ENCODE results near the gene AHRR. TPM values are rescaled to one million over a fixed set of nuclear protein-coding genes. Genes with fewer than 3 reads are reported as not detected.
"Not testable (repeated sequence)": the region's sequence is repeated elsewhere in the genome, so short reads cannot be mapped to it uniquely, and the experiment has no call there.

AHRR gene
- total RNA-seq, 1 experiment from 2014 or later = 2.2 TPM

DNA sequence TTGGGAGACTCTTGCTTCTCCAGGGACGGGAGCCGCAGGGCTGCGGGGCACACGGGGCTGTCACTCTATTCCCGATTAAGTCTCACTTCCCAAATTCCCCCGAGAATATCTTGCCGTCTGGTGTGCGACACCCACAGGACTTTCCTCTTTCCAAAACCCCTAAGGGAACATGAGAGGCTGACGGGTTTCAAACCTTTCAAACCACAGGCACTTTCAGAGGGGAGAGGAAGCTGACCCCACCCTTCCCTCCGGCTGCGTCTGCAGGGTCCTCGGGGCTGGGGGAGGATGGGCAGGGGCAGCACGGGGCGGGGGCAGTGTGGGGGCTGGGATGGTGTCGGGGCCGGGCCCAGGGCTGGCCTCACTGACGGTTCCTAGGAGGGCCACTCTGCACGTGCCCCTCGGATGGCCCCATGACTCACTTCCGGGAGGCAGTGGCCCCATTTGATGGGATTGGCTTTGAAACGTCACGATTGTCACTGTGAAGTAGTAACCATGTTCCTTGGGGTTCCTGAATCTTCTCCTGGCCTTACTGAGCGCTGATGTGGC, 164.5 kb downstream of the AHRR start:
- no peak overlapping the region for H2BK5ac ChIP-seq (ENCODE audit: insufficient read length, low read length)
- H3K27me3 ChIP-seq (ENCODE audit: insufficient read depth, low read length) = no peaks in the 10 kb centered on the region; the same call in 1 of the 2 replicates
- H3K23ac ChIP-seq (ENCODE audit: insufficient read length, low read depth, low read length) = no peak overlapping the region
- Mint-ChIP-seq H3K4me1 (no peaks in the 10 kb centered on the region; a peak in 1 of 4 replicates), H3K27ac (no peak overlapping the region), H3K27me3 (ENCODE audit: low read depth) (peaks cover 19% of the 10 kb centered on the region), H3K36me3 (ENCODE audit: insufficient read depth in 1 of 3, low read depth in 3 of 3) (no peaks in the 10 kb centered on the region), H3K4me3 (no peak overlapping the region), H3K9me3 (no peaks in the 10 kb centered on the region)
- no peak overlapping the region for H2BK12ac ChIP-seq (ENCODE audit: insufficient read length, low read depth, low read length)
- no CpG with 5 or more reads among the region's 23 CpGs for WGBS (ENCODE audit: extremely low coverage, insufficient read length, low lambda C conversion rate)
- no peak overlapping the region for H3K14ac ChIP-seq (ENCODE audit: insufficient read depth, low read length)
- H3K79me2 ChIP-seq (ENCODE audit: insufficient read depth, low read length) = no peaks in the 10 kb centered on the region
- no peak overlapping the region for H3T11ph ChIP-seq (ENCODE audit: low read length)
- H2AFZ ChIP-seq (ENCODE audit: low read length) = no peak overlapping the region
- TF ChIP-seq, protein P1, sequence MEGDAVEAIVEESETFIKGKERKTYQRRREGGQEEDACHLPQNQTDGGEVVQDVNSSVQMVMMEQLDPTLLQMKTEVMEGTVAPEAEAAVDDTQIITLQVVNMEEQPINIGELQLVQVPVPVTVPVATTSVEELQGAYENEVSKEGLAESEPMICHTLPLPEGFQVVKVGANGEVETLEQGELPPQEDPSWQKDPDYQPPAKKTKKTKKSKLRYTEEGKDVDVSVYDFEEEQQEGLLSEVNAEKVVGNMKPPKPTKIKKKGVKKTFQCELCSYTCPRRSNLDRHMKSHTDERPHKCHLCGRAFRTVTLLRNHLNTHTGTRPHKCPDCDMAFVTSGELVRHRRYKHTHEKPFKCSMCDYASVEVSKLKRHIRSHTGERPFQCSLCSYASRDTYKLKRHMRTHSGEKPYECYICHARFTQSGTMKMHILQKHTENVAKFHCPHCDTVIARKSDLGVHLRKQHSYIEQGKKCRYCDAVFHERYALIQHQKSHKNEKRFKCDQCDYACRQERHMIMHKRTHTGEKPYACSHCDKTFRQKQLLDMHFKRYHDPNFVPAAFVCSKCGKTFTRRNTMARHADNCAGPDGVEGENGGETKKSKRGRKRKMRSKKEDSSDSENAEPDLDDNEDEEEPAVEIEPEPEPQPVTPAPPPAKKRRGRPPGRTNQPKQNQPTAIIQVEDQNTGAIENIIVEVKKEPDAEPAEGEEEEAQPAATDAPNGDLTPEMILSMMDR (conservative IDR thresholded peaks at IDR 0.05) = no peak
- no peak for DNase-seq
- H3K4me1 ChIP-seq (ENCODE audit: insufficient read depth, low read length) = no peaks in the 10 kb centered on the region
- no peaks in the 10 kb centered on the region for H4K20me1 ChIP-seq (ENCODE audit: control insufficient read depth, insufficient read depth, insufficient read length)
- H3K23me2 ChIP-seq (ENCODE audit: insufficient read length, low read depth, low read length, poor library complexity, severe bottlenecking) = no peaks in the 10 kb centered on the region
- no peak overlapping the region for H3K9ac ChIP-seq (ENCODE audit: extremely low read depth, insufficient read length, low read length)
- H2BK120ac ChIP-seq (ENCODE audit: low read depth, low read length, poor library complexity, severe bottlenecking) = no peak overlapping the region
- no peaks in the 10 kb centered on the region for H3K79me1 ChIP-seq (ENCODE audit: insufficient read depth, low read depth, low read length, poor library complexity, severe bottlenecking)
- no peak overlapping the region for H4K91ac ChIP-seq (ENCODE audit: insufficient read length, low read depth, low read length)
- no peak overlapping the region for H4K8ac ChIP-seq (replicated peaks; ENCODE audit: insufficient read length, low read depth, low read length)
- H3K56ac ChIP-seq (ENCODE audit: insufficient read length, low read depth, low read length) = no peak overlapping the region
- H3K27ac ChIP-seq (ENCODE audit: insufficient read length, low read depth, low read length) = no peak overlapping the region
- H3K4me2 ChIP-seq (ENCODE audit: insufficient read depth, insufficient read length, low read length) = no peak overlapping the region
- no peaks in the 10 kb centered on the region for H3K9me3 ChIP-seq (ENCODE audit: control insufficient read depth, low read depth, low read length)
- H4K5ac ChIP-seq (ENCODE audit: insufficient read length, low read depth, low read length) = no peak overlapping the region
- H2BK15ac ChIP-seq (ENCODE audit: low read depth, low read length) = no peak overlapping the region
- no peak overlapping the region for H3K4ac ChIP-seq (ENCODE audit: low read depth, low read length)
- H2AK5ac ChIP-seq (ENCODE audit: insufficient read length, low read length) = no peak overlapping the region
- H3K18ac ChIP-seq (ENCODE audit: insufficient read length, low read depth, low read length) = no peak overlapping the region
- H2BK20ac ChIP-seq (ENCODE audit: low read depth, low read length, poor library complexity, severe bottlenecking) = no peak overlapping the region

DNA sequence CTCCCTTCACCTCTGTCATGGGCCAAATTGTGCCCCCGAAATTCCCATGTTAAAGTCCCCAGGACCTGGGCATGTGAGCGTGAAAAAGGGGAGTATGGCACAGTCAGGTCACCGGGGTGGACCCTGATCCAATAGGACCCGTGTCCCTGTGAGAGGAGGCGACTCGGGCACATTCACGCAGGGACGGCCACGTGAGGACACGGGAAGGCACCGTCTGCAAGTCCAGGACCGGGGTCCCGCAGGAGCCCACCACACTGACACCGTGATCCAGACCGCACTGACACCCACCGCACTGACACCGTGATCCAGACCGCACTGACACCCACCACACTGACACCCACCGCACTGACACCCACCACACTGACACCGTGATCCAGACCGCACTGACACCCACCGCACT, 165.1 kb downstream of the AHRR start:
- H3K14ac ChIP-seq (ENCODE audit: insufficient read depth, low read length); H3K4me2 ChIP-seq (ENCODE audit: insufficient read depth, insufficient read length, low read length); H2BK12ac ChIP-seq (ENCODE audit: insufficient read length, low read depth, low read length); H2BK20ac ChIP-seq (ENCODE audit: low read depth, low read length, poor library complexity, severe bottlenecking); H4K5ac ChIP-seq (ENCODE audit: insufficient read length, low read depth, low read length); H3K4me3 Mint-ChIP-seq; H3K4me1 Mint-ChIP-seq; H3K4me1 ChIP-seq (ENCODE audit: insufficient read depth, low read length); H2AFZ ChIP-seq (ENCODE audit: low read length); H2AK5ac ChIP-seq (ENCODE audit: insufficient read length, low read length); H3T11ph ChIP-seq (ENCODE audit: low read length); H2BK120ac ChIP-seq (ENCODE audit: low read depth, low read length, poor library complexity, severe bottlenecking); H3K27ac Mint-ChIP-seq; H3K27ac ChIP-seq (ENCODE audit: insufficient read length, low read depth, low read length); H3K23ac ChIP-seq (ENCODE audit: insufficient read length, low read depth, low read length); H4K8ac ChIP-seq (replicated peaks; ENCODE audit: insufficient read length, low read depth, low read length); H3K9ac ChIP-seq (ENCODE audit: extremely low read depth, insufficient read length, low read length); H4K91ac ChIP-seq (ENCODE audit: insufficient read length, low read depth, low read length); H3K9me3 ChIP-seq (ENCODE audit: control insufficient read depth, low read depth, low read length); H3K36me3 Mint-ChIP-seq (ENCODE audit: insufficient read depth in 1 of 3, low read depth in 3 of 3); DNase-seq; H3K4ac ChIP-seq (ENCODE audit: low read depth, low read length); H3K79me1 ChIP-seq (ENCODE audit: insufficient read depth, low read depth, low read length, poor library complexity, severe bottlenecking); H4K20me1 ChIP-seq (ENCODE audit: control insufficient read depth, insufficient read depth, insufficient read length); H3K79me2 ChIP-seq (ENCODE audit: insufficient read depth, low read length); H3K18ac ChIP-seq (ENCODE audit: insufficient read length, low read depth, low read length); H3K27me3 ChIP-seq (ENCODE audit: insufficient read depth, low read length); H2BK15ac ChIP-seq (ENCODE audit: low read depth, low read length); H3K56ac ChIP-seq (ENCODE audit: insufficient read length, low read depth, low read length); H3K23me2 ChIP-seq (ENCODE audit: insufficient read length, low read depth, low read length, poor library complexity, severe bottlenecking); H2BK5ac ChIP-seq (ENCODE audit: insufficient read length, low read length); H3K9me3 Mint-ChIP-seq: not testable (repeated sequence)
- WGBS (ENCODE audit: extremely low coverage, insufficient read length, low lambda C conversion rate) = no CpG with 5 or more reads among the region's 22 CpGs
- H3K27me3 Mint-ChIP-seq (ENCODE audit: low read depth) = peaks cover 17% of the 10 kb centered on the region
